Neural cell (in vitro differentiated cells): ENCODE measurements around the gene CLSTN2. TPM values are rescaled to one million over a fixed set of nuclear protein-coding genes. Genes with fewer than 3 reads are reported as not detected.

Experiments used
- H2AFZ ChIP-seq: fragments of 200-600, 300-800 bp; sonication (generic), shearing (Covaris generic); 2 replicates; pipeline ENCODE4 v1.6.0; 2014; ENCODE audit warnings: low read depth, mild to moderate bottlenecking, antibody characterized with exemption, low read length, moderate library complexity
- H3F3A ChIP-seq: fragments of 200-600 bp; shearing (Covaris generic); 2 replicates; pipeline ENCODE4 v1.6.1; 2016; ENCODE audit warnings: mild to moderate bottlenecking, moderate library complexity, mixed read lengths, antibody characterized with exemption, low read length; ENCODE audit not compliant: insufficient read depth, poor library complexity, severe bottlenecking
- H3K27ac ChIP-seq: fragments of 200-600, 300-800 bp; sonication (generic), shearing (Covaris generic); 2 replicates; pipeline ENCODE4 v1.5.1; 2014; ENCODE audit warnings: mild to moderate bottlenecking, low read length, moderate library complexity
- H3K27me3 ChIP-seq: fragments of 300-800, 200-600 bp; sonication (generic), shearing (Covaris generic); 2 replicates; pipeline ENCODE4 v1.6.0; 2014; ENCODE audit warnings: mild to moderate bottlenecking, low read depth, low read length, moderate library complexity; ENCODE audit not compliant: insufficient read depth
- H3K36me3 ChIP-seq: fragments of 300-800, 200-600 bp; sonication (generic), shearing (Covaris generic); 2 replicates; pipeline ENCODE4 v1.5.1; 2014; ENCODE audit warnings: mild to moderate bottlenecking, antibody characterized with exemption, low read length, moderate library complexity; ENCODE audit not compliant: insufficient read depth
- H3K4me2 ChIP-seq: fragments of 300-800, 200-600 bp; sonication (generic), shearing (Covaris generic); 2 replicates; pipeline ENCODE4 v1.6.0; 2014; ENCODE audit warnings: mild to moderate bottlenecking, low read length
- H3K4me3 ChIP-seq: fragments of 300-800, 200-600 bp; sonication (generic), shearing (Covaris generic); 2 replicates; pipeline ENCODE4 v1.5.1; 2014; ENCODE audit warnings: mild to moderate bottlenecking, low read length, moderate library complexity
- H3K79me2 ChIP-seq: fragments of 200-600 bp; shearing (Covaris generic); replicated peaks from 2 replicates; pipeline ENCODE4 v1.6.0; 2014; ENCODE audit warnings: mild to moderate bottlenecking, low read length, moderate library complexity; ENCODE audit not compliant: insufficient read depth
- H3K9ac ChIP-seq: fragments of 300-800, 200-600 bp; sonication (generic), shearing (Covaris generic); 2 replicates; pipeline ENCODE4 v1.6.1; 2016; ENCODE audit warnings: mild to moderate bottlenecking, low read length, mixed read lengths
- H3K9me2 ChIP-seq: fragments of 200-600 bp; shearing (Covaris generic); 2 replicates; pipeline ENCODE4 v1.6.1; 2016; ENCODE audit warnings: mild to moderate bottlenecking, low read length, mixed read lengths; ENCODE audit not compliant: insufficient read depth
- H3K9me3 ChIP-seq: fragments of 200-600, 300-800 bp; sonication (generic), shearing (Covaris generic); 2 replicates; pipeline ENCODE4 v1.6.1; 2016; ENCODE audit warnings: mild to moderate bottlenecking, mixed run types, low read length, moderate library complexity, mixed read lengths
- H4K20me1 ChIP-seq: fragments of 200-600 bp; shearing (Covaris generic); 2 replicates; pipeline ENCODE4 v1.6.1; 2016; ENCODE audit warnings: mild to moderate bottlenecking, mixed run types; ENCODE audit not compliant: insufficient read depth
- EP300 ChIP-seq: fragments of 450-650 bp; conservative IDR thresholded peaks from 2 replicates; pipeline ENCODE4 v1.6.1; 2014; ENCODE audit warnings: antibody characterized with exemption, mild to moderate bottlenecking, moderate library complexity; ENCODE audit not compliant: poor library complexity, severe bottlenecking
- EZH2 ChIP-seq: fragments of 200-600, 300-800 bp; shearing (Covaris generic), sonication (generic); IDR thresholded peaks from 2 replicates; pipeline ENCODE4 v1.6.1; 2014; ENCODE audit warnings: antibody characterized with exemption, low read length, borderline replicate concordance, mild to moderate bottlenecking; ENCODE audit not compliant: insufficient read depth, poor library complexity, severe bottlenecking
- MXI1 ChIP-seq: fragments of 450-650 bp; conservative IDR thresholded peaks from 2 replicates; pipeline ENCODE4 v1.6.1; 2014; ENCODE audit warnings: antibody characterized with exemption, mild to moderate bottlenecking; ENCODE audit not compliant: poor library complexity, severe bottlenecking
- POLR2AphosphoS5 ChIP-seq: IDR thresholded peaks from 2 replicates; pipeline ENCODE4 v1.6.1; 2012
- RAD21 ChIP-seq: fragments of 450-650 bp; conservative IDR thresholded peaks from 2 replicates; pipeline ENCODE4 v1.6.1; 2014; ENCODE audit warnings: antibody characterized with exemption, mild to moderate bottlenecking, moderate library complexity
- SMC3 ChIP-seq: fragments of 450-650 bp; conservative IDR thresholded peaks from 2 replicates; pipeline ENCODE4 v1.6.1; 2014; ENCODE audit warnings: antibody characterized with exemption, mild to moderate bottlenecking, moderate library complexity; ENCODE audit not compliant: poor library complexity
- TAF1 ChIP-seq: IDR thresholded peaks from 2 replicates; pipeline ENCODE4 v1.6.1; 2012; ENCODE audit warnings: low read depth
- polyA plus RNA-seq: library from polyadenylated mRNA; depleted of rRNA; stranded (reverse); fragments of >200 nt; gene quantifications from 2 replicates; pipeline ENCODE4 v1.2.3, GENCODE V29; 2014
- TF ChIP-seq, protein P1 (sequence below): fragments of 450-650 bp; IDR thresholded peaks from 2 replicates; pipeline ENCODE4 v1.5.1; 2014; ENCODE audit warnings: antibody characterized with exemption, mild to moderate bottlenecking, moderate library complexity; ENCODE audit not compliant: poor library complexity, severe bottlenecking
- TF ChIP-seq, protein P2 (sequence below): IDR thresholded peaks from 2 replicates; pipeline ENCODE4 v1.6.1; 2012; ENCODE audit warnings: borderline replicate concordance

Gene CLSTN2
- polyA plus RNA-seq, 1 donor from 2014 or later: 10.7 TPM

DNA sequence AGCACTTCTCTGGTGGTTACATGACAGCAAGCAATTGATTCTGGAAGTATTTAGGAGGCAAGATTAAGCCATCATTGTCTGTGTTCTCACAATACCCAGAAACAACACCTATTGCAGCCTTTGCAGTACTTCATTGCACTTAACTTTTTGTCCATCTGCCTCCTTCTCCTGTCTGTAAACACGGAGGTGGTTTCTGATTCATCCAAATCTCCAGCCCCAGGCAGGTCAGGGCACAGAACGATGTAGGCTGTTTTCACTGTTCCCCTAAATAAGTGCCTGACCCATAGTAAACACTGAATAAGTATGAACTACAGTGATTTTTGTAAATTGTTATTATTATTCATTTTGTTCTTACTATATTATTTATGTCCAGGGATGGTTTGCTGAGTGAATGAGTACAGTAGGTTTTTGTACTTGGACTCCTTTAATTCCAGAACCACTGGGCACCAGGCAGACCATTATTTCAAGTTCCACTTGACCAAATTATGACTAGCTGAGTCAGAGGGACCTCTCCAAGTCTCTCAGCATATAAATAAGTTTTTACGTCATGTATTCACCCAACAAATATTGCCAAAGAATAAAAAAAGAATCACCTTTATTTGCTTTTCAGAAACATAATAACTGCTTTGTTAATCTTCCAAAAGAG, 459.6 kb downstream of the CLSTN2 start:
- Histone ChIP-seq H3K4me2 (no peak overlapping the region), H3K9me3 (no peaks in the 10 kb centered on the region), H3K27me3 (no peaks in the 10 kb centered on the region), H3K79me2 (no peaks in the 10 kb centered on the region), H4K20me1 (no peaks in the 10 kb centered on the region), H3K9me2 (no peaks in the 10 kb centered on the region), H3K27ac (no peak overlapping the region), H3F3A (no peaks in the 10 kb centered on the region), H3K9ac (no peak overlapping the region), H2AFZ (no peak overlapping the region), H3K4me3 (no peak overlapping the region), H3K36me3 (no peaks in the 10 kb centered on the region)
- TF ChIP-seq SMC3 (no peak), TAF1 (no peak), EP300 (no peak), MXI1 (no peak), RAD21 (no peak), POLR2AphosphoS5 (no peak), EZH2 (no peak)
- TF ChIP-seq, protein P1, sequence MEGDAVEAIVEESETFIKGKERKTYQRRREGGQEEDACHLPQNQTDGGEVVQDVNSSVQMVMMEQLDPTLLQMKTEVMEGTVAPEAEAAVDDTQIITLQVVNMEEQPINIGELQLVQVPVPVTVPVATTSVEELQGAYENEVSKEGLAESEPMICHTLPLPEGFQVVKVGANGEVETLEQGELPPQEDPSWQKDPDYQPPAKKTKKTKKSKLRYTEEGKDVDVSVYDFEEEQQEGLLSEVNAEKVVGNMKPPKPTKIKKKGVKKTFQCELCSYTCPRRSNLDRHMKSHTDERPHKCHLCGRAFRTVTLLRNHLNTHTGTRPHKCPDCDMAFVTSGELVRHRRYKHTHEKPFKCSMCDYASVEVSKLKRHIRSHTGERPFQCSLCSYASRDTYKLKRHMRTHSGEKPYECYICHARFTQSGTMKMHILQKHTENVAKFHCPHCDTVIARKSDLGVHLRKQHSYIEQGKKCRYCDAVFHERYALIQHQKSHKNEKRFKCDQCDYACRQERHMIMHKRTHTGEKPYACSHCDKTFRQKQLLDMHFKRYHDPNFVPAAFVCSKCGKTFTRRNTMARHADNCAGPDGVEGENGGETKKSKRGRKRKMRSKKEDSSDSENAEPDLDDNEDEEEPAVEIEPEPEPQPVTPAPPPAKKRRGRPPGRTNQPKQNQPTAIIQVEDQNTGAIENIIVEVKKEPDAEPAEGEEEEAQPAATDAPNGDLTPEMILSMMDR: no peak
- TF ChIP-seq, protein P2, sequence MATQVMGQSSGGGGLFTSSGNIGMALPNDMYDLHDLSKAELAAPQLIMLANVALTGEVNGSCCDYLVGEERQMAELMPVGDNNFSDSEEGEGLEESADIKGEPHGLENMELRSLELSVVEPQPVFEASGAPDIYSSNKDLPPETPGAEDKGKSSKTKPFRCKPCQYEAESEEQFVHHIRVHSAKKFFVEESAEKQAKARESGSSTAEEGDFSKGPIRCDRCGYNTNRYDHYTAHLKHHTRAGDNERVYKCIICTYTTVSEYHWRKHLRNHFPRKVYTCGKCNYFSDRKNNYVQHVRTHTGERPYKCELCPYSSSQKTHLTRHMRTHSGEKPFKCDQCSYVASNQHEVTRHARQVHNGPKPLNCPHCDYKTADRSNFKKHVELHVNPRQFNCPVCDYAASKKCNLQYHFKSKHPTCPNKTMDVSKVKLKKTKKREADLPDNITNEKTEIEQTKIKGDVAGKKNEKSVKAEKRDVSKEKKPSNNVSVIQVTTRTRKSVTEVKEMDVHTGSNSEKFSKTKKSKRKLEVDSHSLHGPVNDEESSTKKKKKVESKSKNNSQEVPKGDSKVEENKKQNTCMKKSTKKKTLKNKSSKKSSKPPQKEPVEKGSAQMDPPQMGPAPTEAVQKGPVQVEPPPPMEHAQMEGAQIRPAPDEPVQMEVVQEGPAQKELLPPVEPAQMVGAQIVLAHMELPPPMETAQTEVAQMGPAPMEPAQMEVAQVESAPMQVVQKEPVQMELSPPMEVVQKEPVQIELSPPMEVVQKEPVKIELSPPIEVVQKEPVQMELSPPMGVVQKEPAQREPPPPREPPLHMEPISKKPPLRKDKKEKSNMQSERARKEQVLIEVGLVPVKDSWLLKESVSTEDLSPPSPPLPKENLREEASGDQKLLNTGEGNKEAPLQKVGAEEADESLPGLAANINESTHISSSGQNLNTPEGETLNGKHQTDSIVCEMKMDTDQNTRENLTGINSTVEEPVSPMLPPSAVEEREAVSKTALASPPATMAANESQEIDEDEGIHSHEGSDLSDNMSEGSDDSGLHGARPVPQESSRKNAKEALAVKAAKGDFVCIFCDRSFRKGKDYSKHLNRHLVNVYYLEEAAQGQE: no peak

DNA sequence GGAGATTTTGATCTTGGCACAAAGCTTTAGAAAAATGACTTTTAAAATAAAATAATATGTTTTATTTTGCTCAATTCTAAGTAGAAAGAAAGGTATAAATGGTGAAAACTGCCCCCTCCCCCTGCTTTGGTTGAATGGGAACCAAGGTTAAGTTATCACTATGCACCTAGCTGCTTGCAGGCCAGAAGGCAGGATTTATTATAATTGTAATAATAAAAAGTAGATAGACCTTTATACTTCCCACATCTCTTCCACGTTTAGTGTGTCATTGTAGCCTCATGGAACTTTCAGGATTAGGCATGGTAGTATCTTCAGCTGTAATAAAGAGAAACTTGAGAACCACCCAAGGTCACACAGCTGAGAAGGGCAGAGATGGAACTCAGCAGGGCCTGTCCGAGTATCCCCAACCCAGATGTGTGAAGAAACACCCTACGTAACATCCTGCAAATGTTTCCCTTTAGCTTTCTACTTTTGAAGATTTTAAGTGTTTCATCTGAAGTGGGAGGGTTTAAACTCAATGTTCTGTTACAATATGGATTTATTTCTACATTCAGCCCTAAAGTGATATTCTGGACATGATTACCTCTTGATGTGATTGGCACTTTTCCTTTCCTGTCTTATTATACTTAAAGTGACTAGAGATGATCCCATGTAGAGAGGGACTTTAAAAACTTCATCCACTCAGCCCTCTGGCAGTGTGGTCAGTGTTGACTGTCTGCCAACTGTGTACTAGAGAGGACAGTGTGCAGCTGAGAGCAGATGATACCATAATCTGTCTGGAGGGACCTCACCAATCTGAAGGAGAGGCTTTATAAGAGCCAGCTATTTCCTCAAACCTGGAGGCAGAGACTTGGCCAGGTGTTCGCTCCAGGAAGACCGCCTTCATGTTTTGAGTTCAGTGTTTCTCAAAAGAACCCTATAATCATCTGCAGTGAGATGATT, 460.4 kb downstream of the CLSTN2 start:
- no peak overlapping the region for H3K9ac ChIP-seq
- no peak for TF ChIP-seq EZH2
- no peak for TF ChIP-seq RAD21
- no peak for TF ChIP-seq EP300
- TF ChIP-seq, protein P1: no peak
- TF ChIP-seq TAF1: no peak
- TF ChIP-seq, protein P2: no peak
- no peak for TF ChIP-seq POLR2AphosphoS5
- no peak for TF ChIP-seq SMC3
- TF ChIP-seq MXI1: no peak
- H3K27ac ChIP-seq: no peak overlapping the region
- no peaks in the 10 kb centered on the region for H4K20me1 ChIP-seq
- H3F3A ChIP-seq: no peaks in the 10 kb centered on the region
- H3K9me3 ChIP-seq: no peaks in the 10 kb centered on the region
- no peak overlapping the region for H2AFZ ChIP-seq
- H3K4me2 ChIP-seq: no peak overlapping the region
- H3K36me3 ChIP-seq: no peaks in the 10 kb centered on the region
- H3K79me2 ChIP-seq: no peaks in the 10 kb centered on the region
- no peak overlapping the region for H3K4me3 ChIP-seq
- no peaks in the 10 kb centered on the region for H3K27me3 ChIP-seq
- H3K9me2 ChIP-seq: no peaks in the 10 kb centered on the region
